ENCODE data around the gene FAM184B.

The FAM184B gene

DNA sequence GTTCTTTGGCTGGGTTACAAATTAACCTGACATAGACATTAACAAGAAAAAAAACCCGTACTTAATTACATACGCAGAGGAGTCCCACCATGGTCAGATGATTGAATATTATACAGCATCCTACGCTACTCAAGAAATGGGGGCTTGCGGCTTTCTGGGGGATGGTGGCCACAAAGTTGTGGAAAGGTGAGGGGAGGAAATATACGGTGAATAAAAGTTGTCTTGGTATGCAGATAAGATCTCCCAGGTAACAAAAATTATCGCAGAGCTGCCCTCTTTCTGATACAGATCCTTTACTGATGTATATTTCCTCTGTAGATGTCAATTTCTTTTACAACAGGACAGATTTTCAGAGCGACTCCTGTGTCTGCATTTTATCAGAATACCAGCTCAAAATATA, 28.2 kb upstream of the FAM184B start:
- peaks cover 86% of the 10 kb centered on the region for H3K79me2 ChIP-seq (ENCODE audit: insufficient read depth, low read length)

DNA sequence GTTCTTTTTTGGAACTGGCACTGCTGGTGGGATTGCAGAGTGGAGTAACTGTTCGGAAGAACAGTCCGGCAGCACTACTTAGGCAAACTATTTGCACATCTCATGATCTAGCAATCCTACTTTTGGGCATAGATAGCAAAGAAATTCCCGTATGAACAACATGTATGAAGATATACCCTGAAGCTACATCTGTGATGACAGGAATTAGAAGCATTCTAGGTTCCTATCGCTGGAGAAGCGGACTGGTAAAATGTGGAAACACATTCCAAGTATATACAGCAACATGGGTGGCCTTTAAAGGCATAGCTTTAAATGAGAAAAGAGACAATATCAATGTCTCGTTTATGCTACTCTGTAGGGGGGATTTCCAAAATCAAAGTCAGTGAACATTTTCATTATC, 26.0 kb upstream of the FAM184B start:
- TF ChIP-seq CTCF (IDR thresholded peaks at IDR 0.05; ENCODE audit: low read length) = no peak
- TF ChIP-seq EZH2 (IDR thresholded peaks at IDR 0.05; ENCODE audit: borderline replicate concordance, low read length) = no peak
- peak overlapping the region; percentile 91 for H3K4me2 ChIP-seq (ENCODE audit: low read length)
- H3K9me2 ChIP-seq (ENCODE audit: low read depth, low read length) = no peaks in the 10 kb centered on the region
- H3K9ac ChIP-seq (ENCODE audit: low read length) = peak overlapping the region; percentile 29; the same call in 1 of the 2 replicates
- no peaks in the 10 kb centered on the region for H3K27me3 ChIP-seq (ENCODE audit: insufficient read depth, low read length)
- H3F3A ChIP-seq (ENCODE audit: insufficient read depth, low read length) = no peaks in the 10 kb centered on the region
- peak overlapping the region; percentile 22 for H3K4me3 ChIP-seq (ENCODE audit: low read depth, low read length, poor library complexity, severe bottlenecking)
- H2AFZ ChIP-seq (ENCODE audit: low read length) = no peak overlapping the region
- no peaks in the 10 kb centered on the region for H3K9me3 ChIP-seq (ENCODE audit: low read length)
- H3K27ac ChIP-seq (ENCODE audit: low read depth, low read length, poor library complexity, severe bottlenecking) = no peak overlapping the region
- H3K36me3 ChIP-seq (ENCODE audit: insufficient read depth, low read length) = peaks cover 42% of the 10 kb centered on the region
- no peaks in the 10 kb centered on the region for H4K20me1 ChIP-seq (ENCODE audit: insufficient read depth, low read length)
- peaks cover 19% of the 10 kb centered on the region for H3K4me1 ChIP-seq (ENCODE audit: insufficient read depth, low read length, severe bottlenecking)
- H3K79me2 ChIP-seq (ENCODE audit: insufficient read depth, low read length) = peaks cover 63% of the 10 kb centered on the region

More for the DNA sequence above, 28.2 kb upstream of the FAM184B start:
- H3K9me3 ChIP-seq (ENCODE audit: low read length) = no peaks in the 10 kb centered on the region
- peaks cover 33% of the 10 kb centered on the region for H3K4me1 ChIP-seq (ENCODE audit: insufficient read depth, low read length, severe bottlenecking)
- peak overlapping the region; percentile 98 for H3K4me3 ChIP-seq (ENCODE audit: low read depth, low read length, poor library complexity, severe bottlenecking)
- no peaks in the 10 kb centered on the region for H3K9me2 ChIP-seq (ENCODE audit: low read depth, low read length)
- H3K4me2 ChIP-seq (ENCODE audit: low read length) = peak overlapping the region; percentile 91
- H3K27me3 ChIP-seq (ENCODE audit: insufficient read depth, low read length) = no peaks in the 10 kb centered on the region
- H3K9ac ChIP-seq (ENCODE audit: low read length) = peak overlapping the region; percentile 99
- H3K27ac ChIP-seq (ENCODE audit: low read depth, low read length, poor library complexity, severe bottlenecking) = peak overlapping the region; percentile 96
- no peak overlapping the region for H2AFZ ChIP-seq (ENCODE audit: low read length)
- H3K36me3 ChIP-seq (ENCODE audit: insufficient read depth, low read length) = peaks cover 34% of the 10 kb centered on the region
- H3F3A ChIP-seq (ENCODE audit: insufficient read depth, low read length) = no peaks in the 10 kb centered on the region
- no peaks in the 10 kb centered on the region for H4K20me1 ChIP-seq (ENCODE audit: insufficient read depth, low read length)
- TF ChIP-seq CTCF (IDR thresholded peaks at IDR 0.05; ENCODE audit: low read length) (no peak), EZH2 (IDR thresholded peaks at IDR 0.05; ENCODE audit: borderline replicate concordance, low read length) (no peak)

DNA sequence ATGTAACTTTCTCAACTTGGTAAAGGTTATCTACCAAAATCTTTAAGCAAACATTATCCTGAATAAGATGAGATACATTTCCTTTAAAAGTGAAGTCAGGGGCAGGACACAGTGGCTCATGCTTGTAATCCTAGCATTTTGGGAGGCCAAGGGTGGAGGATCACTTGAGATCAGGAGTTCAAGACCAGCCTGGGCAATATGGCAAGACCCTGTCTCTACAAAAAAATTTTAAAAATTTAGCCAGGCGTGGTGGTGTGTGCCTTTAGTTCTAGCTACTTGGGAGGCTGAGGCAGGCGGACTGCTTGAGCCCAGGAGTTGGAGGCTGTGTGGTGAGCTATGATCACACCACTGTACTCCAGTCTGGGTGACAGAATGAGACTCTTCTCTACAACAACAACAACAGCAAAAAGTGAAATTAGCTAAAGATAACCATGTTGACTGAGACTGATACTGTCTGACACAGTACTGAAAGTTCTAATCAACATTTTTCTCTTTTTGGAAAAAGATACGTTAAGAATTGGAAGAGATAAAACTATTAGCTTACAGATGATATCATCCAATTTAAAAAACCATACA, 24.2 kb upstream of the FAM184B start:
- Histone ChIP-seq H3K9me3 (ENCODE audit: low read length) (no peaks in the 10 kb centered on the region), H3F3A (ENCODE audit: insufficient read depth, low read length) (no peaks in the 10 kb centered on the region), H2AFZ (ENCODE audit: low read length) (no peak overlapping the region), H3K36me3 (ENCODE audit: insufficient read depth, low read length) (peaks cover 49% of the 10 kb centered on the region), H3K9me2 (ENCODE audit: low read depth, low read length) (no peaks in the 10 kb centered on the region), H3K4me2 (ENCODE audit: low read length) (no peak overlapping the region), H3K4me3 (ENCODE audit: low read depth, low read length, poor library complexity, severe bottlenecking) (no peak overlapping the region), H4K20me1 (ENCODE audit: insufficient read depth, low read length) (no peaks in the 10 kb centered on the region), H3K9ac (ENCODE audit: low read length) (no peak overlapping the region), H3K27ac (ENCODE audit: low read depth, low read length, poor library complexity, severe bottlenecking) (no peak overlapping the region), H3K27me3 (ENCODE audit: insufficient read depth, low read length) (no peaks in the 10 kb centered on the region), H3K4me1 (ENCODE audit: insufficient read depth, low read length, severe bottlenecking) (peaks cover 15% of the 10 kb centered on the region), H3K79me2 (ENCODE audit: insufficient read depth, low read length) (peaks cover 49% of the 10 kb centered on the region)
- TF ChIP-seq EZH2 (IDR thresholded peaks at IDR 0.05; ENCODE audit: borderline replicate concordance, low read length) (no peak), CTCF (IDR thresholded peaks at IDR 0.05; ENCODE audit: low read length) (no peak)
